GM12865 (cell line): ENCODE results near the gene BMP2K.

Experiments
- DNase-seq: peaks from one replicate; pipeline ENCODE4 v3.0.0; 2010; ENCODE audit warnings: low read depth
- H3K4me3 ChIP-seq: 2 replicates; pipeline ENCODE4 v1.5.1; 2011; ENCODE audit warnings: mild to moderate bottlenecking, low read depth, low read length, control low read depth
- CTCF ChIP-seq: IDR thresholded peaks from 2 replicates; pipeline ENCODE4 v1.5.1; 2011; ENCODE audit warnings: low read length, control low read depth, low read depth, inconsistent platforms; ENCODE audit not compliant: insufficient read depth; ENCODE audit errors: missing control alignments

BMP2K gene

GRCh38 chr4:78953769-78954666, 177.9 kb downstream of the BMP2K start:
- TF ChIP-seq CTCF: peak; percentile 30
- DNase-seq: peak; percentile 12
- H3K4me3 ChIP-seq: no peak overlapping the region

- DNase-seq: no peak
- TF ChIP-seq CTCF: no peak
Observed at GRCh38 chr4:78956975-78957374, 180.8 kb downstream of the BMP2K start.

GRCh38 chr4:78960926-78961325, 184.8 kb downstream of the BMP2K start:
- no peak overlapping the region for H3K4me3 ChIP-seq
- no peak for DNase-seq
- TF ChIP-seq CTCF: no peak

More at GRCh38 chr4:78956975-78957374, 180.8 kb downstream of the BMP2K start:
- H3K4me3 ChIP-seq: no peak overlapping the region
